PFSK-1 (cell line): ENCODE results near the gene SUPV3L1.

Source experiments
- FOXP2 ChIP-seq: optimal IDR thresholded peaks from 2 replicates; pipeline ENCODE3; 2011; ENCODE audit warnings: borderline replicate concordance, control low read depth, inconsistent platforms; ENCODE audit not compliant: insufficient read depth; ENCODE audit errors: extremely low read length, extremely low read depth
- POLR2AphosphoS5 ChIP-seq: IDR thresholded peaks from 2 replicates; pipeline ENCODE4 v1.6.1; 2012; ENCODE audit warnings: low read depth, mild to moderate bottlenecking, control low read depth, low read length, moderate library complexity
- SIN3A ChIP-seq: IDR thresholded peaks from 2 replicates; pipeline ENCODE4 v1.6.1; 2012; ENCODE audit warnings: mild to moderate bottlenecking, low read length, moderate library complexity, borderline replicate concordance; ENCODE audit not compliant: insufficient read depth
- TAF1 ChIP-seq: IDR thresholded peaks from 2 replicates; pipeline ENCODE4 v1.6.1; 2012; ENCODE audit warnings: low read length, control low read depth, borderline replicate concordance; ENCODE audit not compliant: insufficient read depth

GRCh38 chr10:69142983-69143382 lies 37.1 kb upstream of the SUPV3L1 start:
- TF ChIP-seq FOXP2: no peak
- TF ChIP-seq POLR2AphosphoS5: no peak
- TF ChIP-seq SIN3A: no peak
- no peak for TF ChIP-seq TAF1
